ENCODE results near the gene SURF4.
"Not testable (repeated sequence)": the region's sequence is repeated elsewhere in the genome, so short reads cannot be mapped to it uniquely, and the experiment has no call there.

Gene SURF4

DNA sequence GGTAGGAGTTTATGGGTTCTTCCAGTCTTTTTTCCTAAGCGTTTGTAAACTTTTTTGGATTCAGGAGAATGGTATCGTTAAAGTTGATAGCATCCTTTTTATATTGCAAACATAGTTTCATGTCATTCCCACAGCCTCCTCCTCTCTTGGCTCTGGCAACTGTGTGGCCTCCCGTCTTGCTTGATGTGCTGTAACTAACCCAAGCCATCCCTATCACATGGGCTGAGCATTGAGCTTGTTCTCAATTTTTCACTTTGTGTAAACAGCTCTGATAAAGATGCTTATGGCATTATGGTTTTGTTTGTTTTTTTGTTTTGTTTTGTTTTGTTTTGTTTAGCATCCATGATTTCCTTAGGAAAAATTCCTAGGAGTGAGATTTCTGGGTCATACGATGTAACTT lies 4.9 kb upstream of the SURF4 start:
- Histone ChIP-seq H3K27me3 (replicated peaks; ENCODE audit: control insufficient read depth, insufficient read depth, low read length) (no peaks in the 10 kb centered on the region; the same call in 1 of the 2 replicates), H3K36me3 (ENCODE audit: control insufficient read depth, insufficient read depth, low read length) (no peaks in the 10 kb centered on the region), H3K4me3 (replicated peaks; ENCODE audit: low read depth, low read length) (no peak overlapping the region)
- TF ChIP-seq, protein P1, sequence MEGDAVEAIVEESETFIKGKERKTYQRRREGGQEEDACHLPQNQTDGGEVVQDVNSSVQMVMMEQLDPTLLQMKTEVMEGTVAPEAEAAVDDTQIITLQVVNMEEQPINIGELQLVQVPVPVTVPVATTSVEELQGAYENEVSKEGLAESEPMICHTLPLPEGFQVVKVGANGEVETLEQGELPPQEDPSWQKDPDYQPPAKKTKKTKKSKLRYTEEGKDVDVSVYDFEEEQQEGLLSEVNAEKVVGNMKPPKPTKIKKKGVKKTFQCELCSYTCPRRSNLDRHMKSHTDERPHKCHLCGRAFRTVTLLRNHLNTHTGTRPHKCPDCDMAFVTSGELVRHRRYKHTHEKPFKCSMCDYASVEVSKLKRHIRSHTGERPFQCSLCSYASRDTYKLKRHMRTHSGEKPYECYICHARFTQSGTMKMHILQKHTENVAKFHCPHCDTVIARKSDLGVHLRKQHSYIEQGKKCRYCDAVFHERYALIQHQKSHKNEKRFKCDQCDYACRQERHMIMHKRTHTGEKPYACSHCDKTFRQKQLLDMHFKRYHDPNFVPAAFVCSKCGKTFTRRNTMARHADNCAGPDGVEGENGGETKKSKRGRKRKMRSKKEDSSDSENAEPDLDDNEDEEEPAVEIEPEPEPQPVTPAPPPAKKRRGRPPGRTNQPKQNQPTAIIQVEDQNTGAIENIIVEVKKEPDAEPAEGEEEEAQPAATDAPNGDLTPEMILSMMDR (IDR thresholded peaks at IDR 0.05; ENCODE audit: insufficient read depth, low read length, poor library complexity, severe bottlenecking), result no peak
- no peak for DNase-seq (ENCODE audit: extremely low read depth, insufficient read length)

GRCh38 chr9:133379153-133380086 lies 3.6 kb upstream of the SURF4 start:
- no peak overlapping the region for H3K4me3 ChIP-seq (replicated peaks; ENCODE audit: low read depth, low read length)
- TF ChIP-seq, protein P1 (IDR thresholded peaks at IDR 0.05; ENCODE audit: insufficient read depth, low read length, poor library complexity, severe bottlenecking), result no peak
- no peak for DNase-seq (ENCODE audit: extremely low read depth, insufficient read length)
- H3K36me3 ChIP-seq (ENCODE audit: control insufficient read depth, insufficient read depth, low read length), result no peaks in the 10 kb centered on the region
- H3K27me3 ChIP-seq (replicated peaks; ENCODE audit: control insufficient read depth, insufficient read depth, low read length), result no peaks in the 10 kb centered on the region

DNA sequence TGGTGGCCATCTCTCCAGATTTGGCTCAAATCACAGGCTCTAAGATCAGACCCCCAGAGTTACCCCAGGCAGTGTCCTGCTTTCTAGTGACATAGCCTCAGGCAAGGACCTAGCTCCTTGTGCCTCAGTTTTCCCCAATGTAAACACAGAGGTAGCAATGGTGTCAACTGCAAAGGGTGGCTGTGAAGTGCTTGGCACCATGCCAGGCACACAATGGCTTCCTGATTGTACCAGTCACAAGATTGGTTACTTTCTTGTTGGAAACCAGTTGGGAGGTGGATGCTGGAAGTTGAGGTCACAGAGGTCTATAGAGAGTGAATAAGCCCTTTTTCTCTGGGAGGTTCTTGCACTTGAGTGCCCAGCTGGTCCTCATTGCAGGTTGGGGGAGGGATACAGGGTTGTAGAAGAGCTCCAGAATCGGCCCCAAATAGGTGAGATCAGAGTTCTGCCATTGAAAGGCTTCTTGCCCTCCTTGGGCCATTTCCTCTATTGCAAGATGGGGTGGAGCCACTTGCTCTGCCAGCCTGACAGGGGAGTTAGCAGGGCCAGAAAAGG lies 2.6 kb upstream of the SURF4 start:
- Histone ChIP-seq H3K4me3 (replicated peaks; ENCODE audit: low read depth, low read length) (no peak overlapping the region), H3K27me3 (replicated peaks; ENCODE audit: control insufficient read depth, insufficient read depth, low read length) (no peaks in the 10 kb centered on the region), H3K36me3 (ENCODE audit: control insufficient read depth, insufficient read depth, low read length) (no peaks in the 10 kb centered on the region; the same call in 1 of the 2 replicates)
- DNase-seq (ENCODE audit: extremely low read depth, insufficient read length), result no peak
- TF ChIP-seq, protein P1 (IDR thresholded peaks at IDR 0.05; ENCODE audit: insufficient read depth, low read length, poor library complexity, severe bottlenecking), result no peak

GRCh38 chr9:133377721-133378216 lies 1.9 kb upstream of the SURF4 start:
- TF ChIP-seq, protein P1 (IDR thresholded peaks at IDR 0.05; ENCODE audit: insufficient read depth, low read length, poor library complexity, severe bottlenecking), result no peak
- peaks cover 2% of the 10 kb centered on the region for H3K36me3 ChIP-seq (ENCODE audit: control insufficient read depth, insufficient read depth, low read length)
- H3K4me3 ChIP-seq (replicated peaks; ENCODE audit: low read depth, low read length), result no peak overlapping the region
- no peak for DNase-seq (ENCODE audit: extremely low read depth, insufficient read length)
- no peaks in the 10 kb centered on the region for H3K27me3 ChIP-seq (replicated peaks; ENCODE audit: control insufficient read depth, insufficient read depth, low read length)

GRCh38 chr9:133377280-133377679 lies 1.4 kb upstream of the SURF4 start:
- not testable (repeated sequence) for DNase-seq (ENCODE audit: extremely low read depth, insufficient read length); H3K27me3 ChIP-seq (replicated peaks; ENCODE audit: control insufficient read depth, insufficient read depth, low read length); H3K36me3 ChIP-seq (ENCODE audit: control insufficient read depth, insufficient read depth, low read length); H3K4me3 ChIP-seq (replicated peaks; ENCODE audit: low read depth, low read length)

DNA sequence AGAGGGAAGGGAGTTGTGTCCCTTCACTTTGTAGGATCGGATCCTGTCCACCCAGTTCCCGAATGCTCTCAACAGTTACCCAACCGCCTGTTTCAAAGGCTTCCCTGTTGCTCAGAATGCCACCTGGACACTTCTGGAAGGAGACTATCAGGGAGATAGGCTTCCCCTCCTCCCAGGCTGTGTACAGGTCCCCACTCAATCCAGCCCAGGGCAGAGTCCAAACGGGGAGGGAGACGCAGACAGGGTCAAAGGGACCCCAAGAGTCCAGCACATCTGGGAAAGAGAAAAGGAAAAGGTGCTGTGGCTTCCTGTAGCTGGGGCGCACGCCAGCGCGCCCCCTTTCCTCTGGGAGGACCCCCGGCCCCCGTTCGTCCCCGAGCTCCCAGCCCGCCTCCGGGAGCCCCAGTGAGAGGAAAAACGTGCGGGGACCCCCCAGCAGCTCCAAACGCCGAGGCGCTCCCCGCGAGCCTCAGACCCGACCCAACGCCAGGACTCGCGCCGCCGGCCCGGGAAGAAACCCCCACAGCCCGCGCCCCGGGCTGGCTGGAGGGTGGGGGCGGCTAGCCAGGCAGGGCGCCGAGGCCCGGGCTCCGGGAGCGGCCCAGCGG lies 640 bp downstream of the SURF4 start:
- DNase-seq (ENCODE audit: extremely low read depth, insufficient read length), result peak; percentile 52
- H3K4me3 ChIP-seq (replicated peaks; ENCODE audit: low read depth, low read length), result peak overlapping the region; percentile 79
- TF ChIP-seq, protein P1 (IDR thresholded peaks at IDR 0.05; ENCODE audit: insufficient read depth, low read length, poor library complexity, severe bottlenecking), result peak; percentile 14
- H3K27me3 ChIP-seq (replicated peaks; ENCODE audit: control insufficient read depth, insufficient read depth, low read length), result no peaks in the 10 kb centered on the region
- peaks cover 13% of the 10 kb centered on the region for H3K36me3 ChIP-seq (ENCODE audit: control insufficient read depth, insufficient read depth, low read length)
